Measurements from ENCODE around the gene SBF2.

The SBF2 gene

DNA sequence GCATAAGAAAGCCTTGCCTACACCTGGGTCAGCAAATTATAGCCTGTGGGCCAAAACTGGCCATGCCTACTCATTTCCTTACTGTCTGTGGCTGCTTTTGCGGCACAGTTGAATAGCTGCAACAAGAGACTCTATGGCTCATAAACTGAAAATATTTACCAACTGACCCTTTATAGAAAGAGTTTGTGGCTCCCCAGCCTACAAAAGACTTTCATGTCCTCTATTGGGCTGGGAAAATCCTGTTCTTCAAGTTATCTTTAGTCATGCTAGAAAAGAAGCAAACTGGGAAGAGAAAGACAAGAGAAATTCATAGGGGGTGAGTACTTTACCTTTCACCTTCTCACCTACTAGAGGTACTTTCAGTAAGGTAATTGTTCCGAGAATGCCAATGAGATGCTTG is 455.1 kb downstream of the SBF2 start:
- DNase-seq: no peak

DNA sequence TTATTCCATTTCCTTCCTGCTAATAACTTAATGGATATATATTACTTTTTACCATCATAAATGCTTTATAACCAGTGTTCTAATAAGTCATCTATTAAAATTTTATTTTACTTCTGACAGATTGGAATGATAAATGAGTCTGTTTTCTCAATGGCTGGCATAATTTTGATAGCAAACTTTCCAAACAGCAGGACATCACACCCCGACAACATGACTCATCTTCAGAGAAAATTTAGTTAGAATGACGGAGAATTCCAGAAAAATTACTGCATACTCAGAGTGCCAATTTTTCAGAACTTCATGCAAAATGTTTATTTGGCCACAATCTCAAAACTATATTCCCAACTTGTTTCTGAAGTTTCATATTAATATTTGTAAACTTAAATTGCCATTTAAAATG is 455.8 kb downstream of the SBF2 start:
- no peak for DNase-seq

DNA sequence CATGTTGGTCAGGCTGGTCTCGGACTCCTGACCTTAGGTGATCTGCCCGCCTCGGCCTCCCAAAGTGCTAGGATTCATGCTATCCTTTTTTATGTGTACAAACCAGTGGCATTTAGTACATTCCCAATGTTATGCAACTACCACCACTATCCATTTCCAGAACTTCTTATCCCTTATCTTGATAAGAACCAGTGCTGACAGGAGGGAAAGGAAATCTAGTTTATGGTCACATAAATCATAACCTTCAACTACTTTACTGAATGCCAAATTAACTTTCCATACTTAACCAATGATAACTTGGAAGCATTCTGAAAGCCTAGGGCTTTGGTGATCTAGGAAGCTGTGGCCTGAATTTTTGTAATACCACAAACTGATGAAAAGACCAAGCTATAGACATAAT is 459.7 kb downstream of the SBF2 start:
- no peak for DNase-seq

DNA sequence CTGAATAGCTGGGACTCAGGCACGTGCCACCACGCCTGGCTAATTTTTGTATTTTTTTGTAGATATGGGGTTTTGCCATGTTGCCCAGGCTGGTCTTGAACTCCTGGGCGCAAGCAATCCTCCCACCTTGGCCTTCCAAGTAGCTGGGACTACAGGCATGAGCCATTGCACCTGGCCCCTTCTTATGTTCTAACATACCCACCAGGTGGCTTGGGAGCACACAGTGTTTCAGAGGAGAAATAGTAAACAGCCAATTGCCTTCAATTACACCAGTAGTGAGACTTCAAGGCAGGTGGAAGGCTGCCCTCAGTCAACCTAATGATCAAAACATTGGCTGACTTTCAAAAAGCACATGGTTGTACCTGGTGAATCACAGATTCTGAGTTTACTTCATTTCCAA is 462.9 kb downstream of the SBF2 start:
- no peak for DNase-seq

DNA sequence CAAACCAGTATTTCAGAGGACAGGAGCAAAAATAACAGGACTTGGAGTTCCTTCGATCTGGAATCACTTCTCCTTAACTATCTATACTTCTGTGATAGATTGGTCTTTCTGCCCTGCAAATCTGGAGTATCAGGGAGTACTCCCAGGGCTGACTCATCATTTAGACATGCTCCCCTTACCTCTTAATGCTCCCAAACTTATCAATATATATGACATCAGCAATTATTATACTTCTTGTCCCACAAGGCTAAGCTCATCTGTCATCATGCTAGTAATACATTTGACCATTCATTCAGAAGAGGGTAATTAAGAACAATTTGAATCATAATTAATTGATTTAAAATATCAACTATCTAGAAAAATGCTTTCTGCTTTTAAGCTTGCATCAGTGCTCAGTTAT is 466.3 kb downstream of the SBF2 start:
- no peak for DNase-seq

DNA sequence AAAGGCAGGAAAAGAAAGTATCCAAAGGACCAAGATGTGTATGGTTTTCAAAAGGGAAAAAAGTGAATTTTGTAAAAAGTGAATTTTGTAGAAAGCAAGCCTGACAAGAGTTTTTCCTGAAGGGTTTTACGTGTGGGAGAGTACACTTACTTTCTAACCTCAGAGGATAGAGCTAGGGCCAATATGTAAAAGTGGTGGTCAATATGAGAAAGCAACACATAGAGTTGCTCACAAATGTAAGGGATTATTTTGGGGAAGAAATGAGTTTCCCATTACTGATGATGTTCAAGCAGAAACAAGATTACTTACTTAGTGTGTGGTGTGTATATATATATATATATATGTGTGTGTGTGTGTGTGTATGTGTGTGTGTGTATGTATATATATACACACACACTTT is 467.6 kb downstream of the SBF2 start:
- no peak for DNase-seq

DNA sequence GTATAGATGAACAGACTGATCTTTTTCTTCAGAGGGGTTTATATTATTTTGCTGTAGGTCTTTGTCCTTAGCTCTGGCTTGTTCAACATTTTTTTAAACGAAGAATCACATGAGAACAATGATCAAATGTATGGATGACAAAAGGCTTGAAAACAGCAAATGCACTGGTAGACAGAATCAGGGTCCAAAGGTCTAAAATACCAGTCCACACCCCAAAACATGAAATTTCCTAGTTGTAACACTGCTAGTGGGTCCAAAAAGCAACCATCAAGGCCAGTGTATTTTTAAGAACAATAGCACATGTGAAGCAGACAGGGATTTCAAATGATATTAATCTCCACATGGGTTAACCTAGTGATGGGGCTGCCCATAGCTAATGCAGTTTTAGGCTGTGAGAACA is 468.1 kb downstream of the SBF2 start:
- DNase-seq: no peak

DNA sequence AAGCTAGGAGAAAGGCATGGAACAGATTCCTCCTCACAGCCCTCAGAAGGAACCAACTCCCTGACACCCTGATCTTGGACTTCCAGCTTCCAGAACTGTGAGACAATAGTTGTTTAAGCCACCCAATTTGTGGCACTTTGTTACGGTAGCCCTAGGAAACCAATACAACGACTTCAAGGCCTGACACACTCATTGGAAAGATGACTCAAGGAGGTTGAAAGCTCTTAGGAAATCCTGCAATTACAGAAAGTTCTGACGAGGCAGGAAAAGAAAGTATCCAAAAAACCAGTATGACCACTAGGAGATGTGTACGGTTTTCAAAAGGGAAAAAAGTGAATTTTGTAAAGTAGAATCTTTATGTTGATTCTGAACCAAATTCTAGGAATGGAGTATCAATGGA is 468.7 kb downstream of the SBF2 start:
- no peak for DNase-seq

DNA sequence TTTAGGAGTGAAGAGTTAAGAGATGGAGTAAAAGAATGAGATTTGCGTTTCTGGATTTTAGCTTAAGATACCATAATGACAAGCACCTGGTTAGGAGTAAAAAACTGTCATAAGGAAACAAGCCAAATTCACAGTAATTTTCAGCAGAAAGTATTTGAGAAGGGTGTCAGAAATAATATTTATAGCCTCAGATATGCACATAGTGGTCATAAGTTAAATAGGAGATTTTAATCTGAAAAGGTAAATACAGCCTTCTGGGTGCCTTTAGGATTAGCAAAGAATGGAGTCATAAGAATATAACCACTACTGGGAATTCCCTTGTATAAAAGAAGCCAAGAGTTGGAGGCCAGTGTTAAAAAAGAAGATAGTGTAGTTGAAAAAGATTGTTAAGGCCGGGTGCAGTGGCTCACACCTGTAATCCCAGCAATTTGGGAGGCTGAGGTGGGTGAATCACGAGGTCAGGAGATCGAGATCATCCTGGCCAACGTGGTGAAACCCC is 470.1 kb downstream of the SBF2 start:
- no peak for DNase-seq

DNA sequence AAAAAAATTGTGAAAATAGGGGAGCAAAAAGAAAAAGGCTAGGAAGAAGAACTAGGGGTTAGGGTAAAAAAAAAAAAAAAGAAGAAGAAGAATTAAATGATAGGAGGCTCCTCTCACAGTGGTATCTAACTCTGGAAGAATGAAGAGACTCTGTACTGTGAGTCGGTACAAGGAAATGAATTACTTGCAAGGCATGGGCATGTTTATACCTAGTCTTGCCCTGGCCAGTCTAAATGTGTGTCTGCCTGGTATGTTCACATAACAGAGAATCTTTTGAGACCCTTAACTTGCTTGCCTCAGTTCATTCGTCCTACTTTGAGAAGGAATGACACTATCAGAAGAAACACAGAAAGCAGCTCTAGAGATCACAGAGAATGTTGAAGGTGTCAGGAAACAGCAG is 470.6 kb downstream of the SBF2 start:
- DNase-seq: no peak

DNA sequence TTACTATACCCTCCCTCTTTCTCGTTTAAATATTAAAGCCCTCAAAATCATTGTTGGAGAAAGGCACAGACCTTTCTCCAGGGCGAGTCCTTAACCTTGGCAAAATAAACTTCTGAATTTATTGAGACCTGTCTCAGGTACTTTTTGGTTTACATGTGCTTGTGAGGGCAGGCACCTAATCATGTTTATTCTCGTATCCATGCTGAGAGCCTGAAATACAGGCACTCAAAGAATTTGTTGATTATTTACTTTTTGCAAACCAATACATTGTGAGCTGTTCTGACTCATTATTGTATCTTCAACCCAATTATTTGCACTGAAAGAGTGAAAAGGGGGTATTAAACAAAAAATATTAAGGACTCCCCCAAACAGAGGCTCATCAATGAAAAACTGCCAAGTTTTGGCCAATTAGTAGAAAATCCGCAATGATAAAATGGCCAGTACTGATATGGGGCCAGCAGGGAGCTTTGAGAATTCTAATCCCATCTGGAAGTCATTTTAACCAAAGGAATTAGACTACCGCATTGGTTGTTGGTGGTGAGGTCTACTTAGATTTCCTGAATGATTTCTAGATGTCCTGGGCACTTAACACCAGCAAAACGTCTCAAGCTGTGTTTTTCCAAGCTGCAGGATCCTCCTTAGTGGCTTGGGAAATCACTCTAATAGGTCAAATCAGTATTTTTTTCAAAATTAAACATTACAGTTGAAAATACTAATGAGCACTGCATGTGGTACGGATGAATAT is 472.8 kb downstream of the SBF2 start:
- no peak for DNase-seq

DNA sequence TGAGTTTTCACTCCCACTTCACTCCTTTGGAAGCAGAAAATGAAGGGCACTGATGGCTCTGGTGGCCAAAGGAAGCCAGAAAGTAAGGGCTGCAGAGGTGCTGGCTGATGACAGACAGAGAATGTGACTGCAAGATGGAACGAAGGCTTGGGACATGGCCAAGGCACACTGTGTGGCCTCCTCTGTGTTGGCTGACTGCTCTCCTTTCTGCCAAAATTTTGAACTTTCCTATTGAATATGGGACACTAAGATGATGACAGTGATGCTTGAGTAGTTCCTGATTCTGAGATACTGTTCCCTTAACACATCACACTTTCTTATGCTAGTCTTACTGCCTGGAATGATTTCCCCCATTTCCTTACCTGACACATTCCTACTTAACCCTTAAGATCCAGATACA is 473.8 kb downstream of the SBF2 start:
- no peak for DNase-seq

DNA sequence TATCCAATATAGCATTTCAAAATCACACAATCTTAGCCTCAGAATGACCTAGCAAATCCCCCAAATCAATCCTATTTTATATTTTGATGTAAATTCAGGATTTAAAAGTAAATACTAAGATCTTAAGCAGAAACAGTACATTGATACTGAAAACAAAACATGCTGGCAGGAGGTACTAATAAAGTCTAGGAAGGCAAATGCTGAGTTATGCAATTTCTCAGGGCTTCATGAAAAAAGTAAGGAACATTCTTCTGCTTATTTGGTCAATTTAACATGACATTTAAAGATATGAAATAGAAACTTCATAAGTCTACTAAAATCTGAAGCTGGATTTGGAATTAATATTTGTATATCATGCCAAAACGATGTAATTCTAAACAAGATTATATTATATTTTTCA is 476.8 kb downstream of the SBF2 start:
- no peak for DNase-seq

DNA sequence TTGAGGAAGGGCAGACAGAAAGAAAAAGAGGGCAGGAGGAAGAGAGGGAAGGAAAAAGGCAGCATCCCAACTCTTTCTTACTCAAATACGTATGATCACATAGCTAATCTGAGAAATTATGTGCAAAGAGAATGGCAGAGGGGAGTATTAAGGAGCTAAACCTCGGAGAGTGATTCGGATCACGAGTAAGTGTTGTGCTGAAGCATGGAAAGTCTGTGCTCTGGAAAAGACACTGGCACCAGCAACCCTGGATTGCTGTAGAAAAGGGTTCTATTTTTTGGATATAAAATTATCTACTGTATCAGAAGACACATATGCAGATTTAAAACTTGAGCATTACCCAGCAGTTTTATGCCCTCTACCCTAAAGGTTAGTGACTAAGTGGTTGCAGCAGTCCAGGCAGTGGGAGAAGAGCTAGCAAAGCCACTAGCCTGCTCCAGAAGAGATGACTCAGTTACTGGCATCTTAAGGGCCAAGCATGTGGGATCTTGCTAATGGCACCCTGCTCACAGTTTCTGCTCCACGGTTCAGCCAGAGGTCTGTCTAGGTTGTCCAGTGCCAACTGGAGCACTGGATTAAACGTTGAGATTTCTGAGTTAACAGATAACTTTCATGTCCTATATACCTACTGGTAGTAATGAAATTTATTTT is 478.4 kb downstream of the SBF2 start:
- no peak for DNase-seq

DNA sequence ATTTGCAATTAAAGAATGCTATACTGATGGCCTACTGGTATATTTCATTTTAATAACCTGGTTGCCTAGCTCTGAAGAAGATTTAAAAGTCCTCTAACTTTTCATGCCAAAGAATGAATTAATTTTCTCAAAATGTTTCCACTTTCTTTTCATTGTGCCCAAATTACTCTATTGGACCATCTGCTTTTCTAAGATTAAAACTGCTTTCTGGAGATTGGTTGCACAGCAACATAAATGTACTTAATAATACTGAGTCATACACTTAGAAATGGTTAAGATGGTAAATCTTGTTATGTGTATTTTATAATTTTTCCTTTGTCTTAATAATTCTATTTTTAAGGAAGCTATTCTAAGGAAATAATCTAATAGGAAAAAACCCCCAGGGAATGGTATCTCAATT is 479.9 kb downstream of the SBF2 start:
- DNase-seq: no peak

DNA sequence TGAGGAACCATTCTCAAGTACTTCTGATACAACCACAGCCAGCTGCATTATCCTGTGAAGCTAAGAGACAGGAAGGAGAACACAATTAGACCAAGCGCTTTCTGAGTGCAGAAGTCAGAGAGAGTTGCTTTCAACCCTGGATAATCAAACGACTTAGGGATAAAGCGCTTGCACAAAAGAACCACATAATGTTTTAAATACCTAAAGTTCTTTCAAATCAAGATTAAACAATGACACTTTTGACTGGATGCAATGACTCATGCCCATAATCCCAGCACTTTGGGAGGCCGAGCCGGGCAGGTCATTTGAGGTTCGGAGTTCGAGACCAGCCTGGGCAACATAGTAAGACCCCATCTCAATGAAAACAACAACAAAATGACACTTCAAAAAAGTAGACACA is 485.1 kb downstream of the SBF2 start:
- DNase-seq: no peak

DNA sequence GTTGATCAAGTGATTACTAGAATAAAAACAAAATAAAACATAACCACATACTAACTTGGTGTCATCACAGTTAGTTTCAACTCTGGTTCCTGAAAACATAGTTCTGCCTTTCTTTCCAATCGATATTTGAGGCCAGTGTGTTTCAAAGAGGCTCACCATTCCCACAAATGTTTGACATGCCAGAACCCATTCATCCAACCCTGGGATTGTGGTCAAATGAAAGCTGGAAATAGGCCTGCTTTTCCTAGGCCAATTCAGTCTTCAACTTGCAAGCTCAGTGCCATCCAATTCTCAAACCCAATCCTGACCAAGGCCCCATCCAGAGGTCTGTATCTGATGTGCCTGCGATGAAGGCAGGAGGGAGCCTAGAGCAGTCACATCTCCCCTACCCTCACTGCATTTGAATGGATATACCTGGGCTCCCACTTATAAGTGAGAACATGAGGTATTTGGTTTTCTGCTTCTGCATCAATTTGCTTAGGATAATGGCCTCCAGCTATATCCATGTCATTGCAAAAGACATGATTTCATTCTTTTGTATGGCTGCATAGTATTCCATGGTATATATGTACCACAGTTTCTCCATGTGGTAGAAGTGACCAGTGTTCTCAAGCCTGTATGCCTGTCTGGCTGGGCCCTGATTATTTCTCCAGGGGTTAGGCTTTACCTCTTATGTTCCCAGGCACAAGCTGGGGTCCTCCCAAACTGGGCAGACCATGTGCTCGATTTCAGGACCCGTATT is 486.9 kb downstream of the SBF2 start:
- no peak for DNase-seq

DNA sequence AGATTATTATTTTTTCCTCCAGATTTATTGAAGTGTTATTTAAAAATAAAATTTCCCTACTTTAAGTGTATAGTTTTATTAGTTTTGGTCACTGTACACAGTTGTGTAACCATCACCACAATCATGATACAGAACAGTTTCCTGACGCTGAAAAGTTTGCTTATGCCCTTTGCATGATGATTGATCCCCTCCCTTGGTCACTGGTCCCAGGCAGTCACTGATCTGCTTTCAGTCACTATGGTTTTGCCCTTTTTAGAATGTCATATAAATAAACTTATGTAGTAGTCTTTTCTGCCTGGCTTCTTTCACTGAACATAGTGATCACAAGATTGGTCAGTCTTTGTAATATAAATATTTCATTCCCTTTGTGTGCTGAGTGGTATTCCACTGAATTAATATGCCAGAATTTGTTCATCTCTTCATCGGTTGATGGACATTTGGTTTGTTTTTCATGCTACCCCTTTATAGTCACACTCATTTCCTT is 489.6 kb downstream of the SBF2 start:
- DNase-seq: no peak

DNA sequence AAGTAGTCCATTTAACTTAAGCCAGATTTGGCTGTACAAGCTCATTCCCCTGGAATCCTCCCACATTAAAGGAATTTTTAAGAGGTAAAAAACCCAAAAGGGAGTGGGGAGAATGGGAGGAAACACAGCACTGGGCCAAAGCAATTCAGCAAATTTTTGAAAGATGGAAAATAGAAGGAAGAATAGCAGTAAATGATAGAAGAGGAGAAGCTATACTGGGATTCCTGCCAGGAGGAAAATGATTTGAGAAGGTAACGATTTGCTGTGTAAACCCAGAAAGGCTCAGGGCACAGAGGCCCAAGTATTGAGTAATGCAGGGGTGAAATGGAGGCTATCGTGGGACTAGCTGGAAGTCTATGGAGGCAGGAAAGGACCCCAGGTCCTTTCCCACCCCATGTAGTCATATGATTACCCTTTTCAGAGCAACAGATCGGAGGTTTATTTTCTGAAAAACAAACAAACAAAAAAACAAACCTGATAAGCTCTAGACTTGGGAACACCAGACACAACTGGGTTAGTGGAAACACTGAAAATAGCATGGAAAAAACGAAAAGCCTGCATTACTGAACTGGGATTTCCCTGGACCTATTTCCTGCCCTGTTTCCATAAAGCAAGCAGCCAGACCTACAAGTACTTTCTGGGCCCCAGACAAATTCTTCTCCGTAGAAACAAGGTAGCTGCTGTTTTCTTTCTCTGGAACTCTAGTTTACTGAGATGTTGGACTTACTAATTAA is 490.2 kb downstream of the SBF2 start:
- no peak for DNase-seq

DNA sequence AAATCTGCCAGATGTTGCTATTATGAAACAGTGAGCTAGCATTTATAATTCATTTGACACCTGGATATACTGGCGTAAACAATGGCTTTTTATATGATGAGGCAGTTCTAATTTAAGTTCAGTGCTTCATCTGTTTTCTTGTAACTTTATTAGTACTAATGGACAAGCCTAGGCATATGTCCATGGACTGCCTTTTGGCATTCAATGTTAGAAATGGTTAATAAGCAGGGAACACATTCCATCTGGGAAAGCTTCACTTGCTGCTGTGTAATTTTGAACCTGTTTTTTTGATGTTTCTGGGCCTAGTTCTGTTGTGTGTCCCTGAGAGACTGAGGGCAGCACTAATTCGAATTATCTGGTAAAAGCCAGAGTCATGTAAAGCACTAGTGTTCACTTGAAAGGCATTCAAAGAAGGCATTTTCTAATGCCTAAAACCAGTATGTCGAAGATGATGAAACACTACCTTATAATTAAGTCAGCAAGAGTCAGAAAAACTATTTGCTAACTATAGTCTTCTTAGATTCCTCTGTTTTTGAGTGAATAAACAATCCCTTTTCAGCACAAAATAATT is 491.6 kb downstream of the SBF2 start:
- no peak for DNase-seq

DNA sequence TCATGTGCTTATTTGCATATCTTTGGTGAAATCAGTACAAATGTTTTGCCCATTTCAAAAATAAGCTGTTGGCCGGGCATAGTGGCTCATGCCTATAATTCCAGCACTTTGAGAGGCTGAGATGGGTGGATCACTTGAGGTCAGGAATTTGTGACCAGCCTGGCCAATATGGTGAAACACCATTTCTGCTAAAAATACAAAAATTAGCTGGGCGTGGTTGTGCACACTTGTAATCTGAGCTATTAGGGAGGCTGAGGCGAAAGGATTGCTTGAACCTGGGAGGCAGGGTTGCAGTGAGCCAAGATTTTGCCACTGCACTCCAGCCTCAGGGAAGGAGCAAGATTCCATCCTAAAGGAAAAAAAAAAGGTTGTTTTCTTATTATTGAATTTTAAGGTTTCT is 494.1 kb downstream of the SBF2 start:
- DNase-seq: no peak

DNA sequence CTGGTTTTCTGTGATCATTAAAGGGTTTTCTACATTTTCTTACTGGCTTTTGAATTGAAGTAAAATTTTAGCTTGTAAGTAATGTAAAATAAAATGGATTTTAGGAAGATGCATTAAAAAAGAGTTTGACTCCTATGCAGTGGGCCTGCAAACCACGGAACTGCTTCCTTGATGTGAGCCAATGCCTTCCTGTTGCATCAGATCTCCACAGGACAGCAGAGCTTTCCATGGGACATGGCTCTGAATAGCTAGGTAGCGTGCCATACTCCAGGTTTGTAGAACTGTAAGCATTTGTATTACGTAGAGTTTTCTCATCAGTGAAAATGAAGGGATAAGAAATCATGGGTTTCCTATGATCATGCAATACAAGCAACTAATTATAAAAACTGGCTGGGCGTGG is 496.7 kb downstream of the SBF2 start:
- DNase-seq: no peak

DNA sequence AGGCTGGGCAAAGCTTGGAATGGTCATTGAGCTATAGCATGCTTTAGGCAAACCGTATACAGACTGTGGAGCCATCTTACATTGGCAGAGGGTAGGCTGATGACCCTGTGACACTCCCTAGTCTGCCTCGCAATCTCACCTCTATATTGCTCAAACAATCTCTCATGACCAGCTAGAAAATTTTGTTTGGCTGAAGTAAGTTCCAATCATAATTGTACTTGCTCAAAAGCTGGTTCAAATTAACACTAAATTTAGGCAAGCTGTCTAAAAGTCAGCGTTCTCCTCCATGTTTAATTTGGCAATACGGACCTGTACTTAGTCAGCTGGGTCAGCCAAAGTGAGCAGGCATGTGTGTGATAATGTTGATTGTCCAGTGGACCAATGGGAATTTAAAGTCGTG is 497.2 kb downstream of the SBF2 start:
- DNase-seq: no peak

All from bone marrow (tissue), 2 donors.